Measurements from ENCODE around the gene HSDL2.

DNA sequence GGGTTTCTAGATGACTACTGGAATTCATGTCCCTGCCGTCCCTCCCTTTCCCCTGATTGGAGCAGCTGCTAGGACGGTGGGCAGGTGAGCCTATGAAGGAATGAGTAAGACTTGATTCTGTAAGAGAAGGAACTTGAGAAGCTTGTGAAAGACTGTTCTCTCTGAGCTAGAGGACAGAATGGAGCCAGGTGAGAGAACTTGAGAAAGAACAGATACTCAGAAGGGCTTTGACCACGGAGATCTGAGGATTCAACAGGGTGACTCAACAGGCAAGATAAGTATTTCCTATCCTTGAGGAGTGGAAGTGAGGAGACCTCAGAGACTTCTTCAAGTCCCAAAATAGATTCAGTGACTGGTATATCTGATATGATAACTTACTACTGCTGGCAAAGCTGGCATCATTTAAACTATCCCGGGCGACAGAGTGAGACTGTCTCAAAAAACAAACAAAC, 41.9 kb downstream of the HSDL2 start:
- TF ChIP-seq POLR2A (IDR thresholded peaks at IDR 0.05) = no peak
- TF ChIP-seq, protein P1, sequence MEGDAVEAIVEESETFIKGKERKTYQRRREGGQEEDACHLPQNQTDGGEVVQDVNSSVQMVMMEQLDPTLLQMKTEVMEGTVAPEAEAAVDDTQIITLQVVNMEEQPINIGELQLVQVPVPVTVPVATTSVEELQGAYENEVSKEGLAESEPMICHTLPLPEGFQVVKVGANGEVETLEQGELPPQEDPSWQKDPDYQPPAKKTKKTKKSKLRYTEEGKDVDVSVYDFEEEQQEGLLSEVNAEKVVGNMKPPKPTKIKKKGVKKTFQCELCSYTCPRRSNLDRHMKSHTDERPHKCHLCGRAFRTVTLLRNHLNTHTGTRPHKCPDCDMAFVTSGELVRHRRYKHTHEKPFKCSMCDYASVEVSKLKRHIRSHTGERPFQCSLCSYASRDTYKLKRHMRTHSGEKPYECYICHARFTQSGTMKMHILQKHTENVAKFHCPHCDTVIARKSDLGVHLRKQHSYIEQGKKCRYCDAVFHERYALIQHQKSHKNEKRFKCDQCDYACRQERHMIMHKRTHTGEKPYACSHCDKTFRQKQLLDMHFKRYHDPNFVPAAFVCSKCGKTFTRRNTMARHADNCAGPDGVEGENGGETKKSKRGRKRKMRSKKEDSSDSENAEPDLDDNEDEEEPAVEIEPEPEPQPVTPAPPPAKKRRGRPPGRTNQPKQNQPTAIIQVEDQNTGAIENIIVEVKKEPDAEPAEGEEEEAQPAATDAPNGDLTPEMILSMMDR (IDR thresholded peaks at IDR 0.05) = no peak

Data from testis (tissue), 2 donors.